IPS DF 4.7 (cell line): ENCODE data around the gene MAPK4.

Experiments used
- DNase-seq: peaks from one replicate; pipeline ENCODE4 v3.0.0-alpha.2; 2013; ENCODE audit warnings: low spot score; ENCODE audit errors: extremely low read depth

Gene MAPK4

GRCh38 chr18:50719471-50720324 lies 159.8 kb downstream of the MAPK4 start:
- DNase-seq: no peak

GRCh38 chr18:50720325-50720674 lies 160.4 kb downstream of the MAPK4 start:
- DNase-seq: no peak

- DNase-seq: no peak
These were observed 161.1 kb downstream of the MAPK4 start for GRCh38 chr18:50721006-50721405.

- DNase-seq: no peak
These were observed 161.7 kb downstream of the MAPK4 start for GRCh38 chr18:50721451-50722120.

GRCh38 chr18:50722311-50722710 lies 162.4 kb downstream of the MAPK4 start:
- DNase-seq: no peak

- DNase-seq: no peak
These were observed 164.9 kb downstream of the MAPK4 start for GRCh38 chr18:50724751-50725151.

- DNase-seq: no peak
These were observed 167.2 kb downstream of the MAPK4 start for GRCh38 chr18:50726960-50727589.

- DNase-seq: no peak
These were observed 168.0 kb downstream of the MAPK4 start for GRCh38 chr18:50727721-50728471.

- DNase-seq: no peak
These were observed 169.5 kb downstream of the MAPK4 start for GRCh38 chr18:50729376-50729775.

GRCh38 chr18:50729986-50730385 lies 170.1 kb downstream of the MAPK4 start:
- no peak for DNase-seq

- no peak for DNase-seq
These were observed 174.5 kb downstream of the MAPK4 start for GRCh38 chr18:50734342-50734741.

- no peak for DNase-seq
These were observed 175.0 kb downstream of the MAPK4 start for GRCh38 chr18:50734886-50735285.

- DNase-seq: no peak
These were observed 177.2 kb downstream of the MAPK4 start for GRCh38 chr18:50737127-50737526.

GRCh38 chr18:50738098-50738757 lies 178.3 kb downstream of the MAPK4 start:
- DNase-seq: no peak

- DNase-seq: no peak
These were observed 183.1 kb downstream of the MAPK4 start for GRCh38 chr18:50742952-50743351.

GRCh38 chr18:50744253-50744652 lies 184.4 kb downstream of the MAPK4 start:
- DNase-seq: no peak

- DNase-seq: no peak
These were observed 186.1 kb downstream of the MAPK4 start for GRCh38 chr18:50745945-50746344.

GRCh38 chr18:50747849-50748242 lies 188.0 kb downstream of the MAPK4 start:
- no peak for DNase-seq

- DNase-seq: no peak
These were observed 188.6 kb downstream of the MAPK4 start for GRCh38 chr18:50748243-50749229.

- no peak for DNase-seq
These were observed 189.5 kb downstream of the MAPK4 start for GRCh38 chr18:50749421-50749820.
